K562 (cell line): ENCODE results near the gene CRTAP. TPM values are rescaled to one million over a fixed set of nuclear protein-coding genes. Genes with fewer than 3 reads are reported as not detected.
A peak's percentile ranks its signal among the peaks of the same experiment; 100 is the strongest.

Source experiments
- FOXJ2 ChIP-seq: fragments of 200-800 bp; sonication (Bioruptor generic); IDR thresholded peaks from 2 replicates; pipeline ENCODE4 v1.6.1; 2016; ENCODE audit warnings: missing genetic modification characterization, missing compliant biosample characterization
- FOXK2 ChIP-seq, 2 experiments: fragments of 450-650 bp; IDR thresholded peaks in 1 of 2; conservative IDR thresholded peaks in 1 of 2; 2 replicates each; pipeline ENCODE4 v1.6.1; 2016; ENCODE audit warnings: low read depth in 2 of 2, mild to moderate bottlenecking in 1 of 2
- HDGF ChIP-seq: fragments of 450-650 bp; IDR thresholded peaks from 2 replicates; pipeline ENCODE4 v1.6.1; 2016
- NCOA1 ChIP-seq: fragments of 450-650 bp; IDR thresholded peaks from 2 replicates; pipeline ENCODE4 v1.6.1; 2016; ENCODE audit warnings: low read depth
- PTRF ChIP-seq: fragments of 450-650 bp; IDR thresholded peaks from 2 replicates; pipeline ENCODE4 v1.6.1; 2016; ENCODE audit warnings: mild to moderate bottlenecking, missing genetic modification characterization, missing compliant biosample characterization
- RBM17 ChIP-seq: fragments of 200-400 bp; formaldehyde crosslinking; IDR thresholded peaks from 2 replicates; pipeline ENCODE4 v1.6.1; 2017; ENCODE audit warnings: low read depth, mild to moderate bottlenecking, low read length, borderline replicate concordance
- REST ChIP-seq, 2 experiments: fragments of 450-650 bp; formaldehyde crosslinking in 1 of 2; IDR thresholded peaks; 2 replicates each; pipeline versions ENCODE4 v1.4.0 to v1.6.1; 2014 to 2020; ENCODE audit warnings: mild to moderate bottlenecking in 2 of 2, borderline replicate concordance in 1 of 2, low read depth in 1 of 2
- SMARCA4 ChIP-seq: fragments of 450-650 bp; IDR thresholded peaks from 2 replicates; pipeline ENCODE4 v1.6.1; 2016
- ZBTB7A ChIP-seq: IDR thresholded peaks from 2 replicates; pipeline ENCODE4 v1.6.1; 2011; ENCODE audit warnings: low read depth, mild to moderate bottlenecking, low read length, moderate library complexity, borderline replicate concordance; ENCODE audit not compliant: control insufficient read depth
- ZKSCAN3 ChIP-seq: fragments of 250-450 bp; sonication (Bioruptor Pico); IDR thresholded peaks from 2 replicates; pipeline ENCODE4 v1.4.0; 2020
- ZNF316 ChIP-seq: fragments of 450-650 bp; IDR thresholded peaks from 2 replicates; pipeline ENCODE4 v1.6.1; 2016
- ZNF347 ChIP-seq: fragments of 450-650 bp; formaldehyde crosslinking; IDR thresholded peaks from 2 replicates; pipeline ENCODE4 v1.4.0; 2020; ENCODE audit warnings: low read depth, mild to moderate bottlenecking, moderate library complexity
- ZNF408 ChIP-seq: fragments of 250-450 bp; sonication (Bioruptor Pico); IDR thresholded peaks from 2 replicates; pipeline ENCODE4 v1.4.0; 2020; ENCODE audit warnings: low read depth, mild to moderate bottlenecking, moderate library complexity
- ZNF584 ChIP-seq: fragments of 200-800 bp; sonication (Bioruptor generic); IDR thresholded peaks from 2 replicates; pipeline ENCODE4 v1.6.1; 2016; ENCODE audit warnings: low read depth, mild to moderate bottlenecking, missing genetic modification characterization, missing compliant biosample characterization
- ZNF655 ChIP-seq: fragments of 250-450 bp; sonication (Bioruptor Pico); IDR thresholded peaks from 2 replicates; pipeline ENCODE4 v1.5.0; 2021
- ZNF740 ChIP-seq, 3 experiments: fragments of 200-800 bp in 1 of 3; sonication (Bioruptor generic) in 1 of 3; sonication (generic) in 1 of 3; formaldehyde crosslinking in 1 of 3; IDR thresholded peaks; 2 replicates each; pipeline versions ENCODE4 v1.6.1 to v1.8.0; 2016 to 2022; ENCODE audit warnings: mild to moderate bottlenecking in 2 of 3, missing compliant biosample characterization in 2 of 3, missing genetic modification characterization in 2 of 3, missing genetic modification reagents in 1 of 3
- ZNF830 ChIP-seq: fragments of 250-450 bp; sonication (Bioruptor Pico); IDR thresholded peaks from 2 replicates; pipeline ENCODE4 v1.5.0; 2021; ENCODE audit warnings: mild to moderate bottlenecking
- polyA plus RNA-seq, 8 experiments: library from polyadenylated mRNA; depleted of rRNA in 4 of 8; stranded (reverse) in 5 of 8; unstranded in 3 of 8; fragments of >200 nt; fragmentation: Nextera tagmentation in 2 of 8; fragmentation: Illumina TruSeq in 1 of 8; extraction: Ambion mirVana in 2 of 8; extraction: Trizol in 1 of 8; gene quantifications; 2 replicates each; pipeline versions ENCODE4 v1.2.1 to v1.2.3, GENCODE V29; 2011 to 2014; ENCODE audit warnings: inconsistent platforms in 1 of 8, missing spikeins in 1 of 8
- total RNA-seq, 7 experiments: library from RNA; depleted of rRNA in 6 of 7; stranded (reverse); fragments of >200 nt in 6 of 7; fragmentation: Illumina TruSeq in 2 of 7; extraction: Trizol in 2 of 7; gene quantifications; 2 replicates each; pipeline versions ENCODE4 v1.2.1 to v1.2.3, GENCODE V29; 2011 to 2021; ENCODE audit warnings: low replicate concordance in 1 of 7
- TF ChIP-seq, protein P1 (sequence below): fragments of 450-650 bp; conservative IDR thresholded peaks from 2 replicates; pipeline ENCODE4 v1.6.1; 2016; ENCODE audit warnings: missing genetic modification characterization, low read depth, mild to moderate bottlenecking, missing compliant biosample characterization, moderate library complexity

CRTAP gene
- total and polyA plus RNA-seq, 9 of the 15 experiments (the other 6 are each of a cell fraction or from before 2014, with no cell fraction given): 10.0 to 121 (median 53.0) TPM

DNA sequence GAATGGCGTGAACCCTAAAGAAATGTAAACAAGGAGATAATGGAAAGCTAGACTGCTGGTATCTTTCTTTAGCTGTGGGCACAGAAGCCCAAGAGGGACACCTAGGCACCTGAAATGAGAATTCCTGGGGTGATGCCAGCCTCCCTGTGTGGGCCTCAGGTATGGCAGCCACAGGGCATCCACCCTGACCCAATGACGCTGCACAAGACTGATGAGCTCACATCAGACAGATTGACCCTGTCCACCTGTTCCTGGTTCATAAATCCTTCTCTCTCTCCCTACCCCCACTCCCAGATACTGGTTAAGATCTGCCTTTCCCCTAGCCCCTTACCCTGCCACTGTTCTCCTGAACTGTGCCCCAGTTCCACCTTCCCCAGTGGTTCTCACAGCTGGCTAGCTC lies 18.4 kb upstream of the CRTAP start (continued):
- TF ChIP-seq ZNF655 (CRISPR knock-in tag): no peak
- TF ChIP-seq ZNF316: no peak
- no peak for TF ChIP-seq SMARCA4
- TF ChIP-seq PTRF (tag): no peak
- no peak for TF ChIP-seq ZNF584 (CRISPR knock-in tag)
- TF ChIP-seq ZNF830 (CRISPR knock-in tag): no peak
- no peak for TF ChIP-seq RBM17
- no peak for TF ChIP-seq NCOA1
- no peak for TF ChIP-seq REST (IDR thresholded peaks at IDR 0.05; ENCODE audit: borderline replicate concordance)
- TF ChIP-seq REST (CRISPR knock-in tag; IDR thresholded peaks at IDR 0.05; ENCODE audit: low read depth): no peak
- TF ChIP-seq HDGF: 0 out of 2 replicates have a peak, but pooled peaks have one; percentile 14
- no peak for TF ChIP-seq FOXJ2 (tag)
- TF ChIP-seq ZNF740 (CRISPR knock-in tag; IDR thresholded peaks at IDR 0.05): no peak
- no peak for TF ChIP-seq ZNF740 (tag; IDR thresholded peaks at IDR 0.05)
- no peak for TF ChIP-seq ZNF408 (CRISPR knock-in tag)
- TF ChIP-seq FOXK2 (conservative IDR thresholded peaks at IDR 0.05 in 1 of 2, IDR thresholded peaks at IDR 0.05 in 1 of 2; ENCODE audit: low read depth in 2 of 2): 0 out of 4 replicates have a peak, but pooled peaks of 1 of the 2 experiments have one; percentile 37
- no peak for TF ChIP-seq ZBTB7A
- no peak for TF ChIP-seq ZKSCAN3 (CRISPR knock-in tag)
- TF ChIP-seq ZNF347 (CRISPR knock-in tag): no peak
- TF ChIP-seq, protein P1, sequence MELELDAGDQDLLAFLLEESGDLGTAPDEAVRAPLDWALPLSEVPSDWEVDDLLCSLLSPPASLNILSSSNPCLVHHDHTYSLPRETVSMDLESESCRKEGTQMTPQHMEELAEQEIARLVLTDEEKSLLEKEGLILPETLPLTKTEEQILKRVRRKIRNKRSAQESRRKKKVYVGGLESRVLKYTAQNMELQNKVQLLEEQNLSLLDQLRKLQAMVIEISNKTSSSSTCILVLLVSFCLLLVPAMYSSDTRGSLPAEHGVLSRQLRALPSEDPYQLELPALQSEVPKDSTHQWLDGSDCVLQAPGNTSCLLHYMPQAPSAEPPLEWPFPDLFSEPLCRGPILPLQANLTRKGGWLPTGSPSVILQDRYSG (tag): no peak
